HG03354 (cell line): ENCODE results near the gene CAPN2.

Experiments
- ATAC-seq: cut with Tn5 transposase; IDR thresholded peaks from one replicate; pipeline ENCODE4 v1.9.1; 2021; ENCODE audit warnings: mild to moderate bottlenecking; ENCODE audit not compliant: unreplicated experiment, poor library complexity, severe bottlenecking

The CAPN2 gene

GRCh38 chr1:223754681-223755431 is 42.5 kb downstream of the CAPN2 start:
- ATAC-seq: no peak

DNA sequence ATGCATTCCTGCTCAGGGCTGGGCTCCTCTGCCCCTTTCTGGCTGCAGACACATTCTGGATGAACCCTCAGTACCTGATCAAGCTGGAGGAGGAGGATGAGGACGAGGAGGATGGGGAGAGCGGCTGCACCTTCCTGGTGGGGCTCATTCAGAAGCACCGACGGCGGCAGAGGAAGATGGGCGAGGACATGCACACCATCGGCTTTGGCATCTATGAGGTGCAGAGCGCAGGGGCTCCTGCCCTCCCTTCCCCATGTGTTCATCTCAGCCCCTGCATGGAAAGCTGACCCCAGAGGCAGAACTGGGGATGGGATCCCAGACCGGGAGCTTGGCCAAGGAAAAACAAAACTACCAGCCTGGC is 43.1 kb downstream of the CAPN2 start:
- no peak for ATAC-seq

DNA sequence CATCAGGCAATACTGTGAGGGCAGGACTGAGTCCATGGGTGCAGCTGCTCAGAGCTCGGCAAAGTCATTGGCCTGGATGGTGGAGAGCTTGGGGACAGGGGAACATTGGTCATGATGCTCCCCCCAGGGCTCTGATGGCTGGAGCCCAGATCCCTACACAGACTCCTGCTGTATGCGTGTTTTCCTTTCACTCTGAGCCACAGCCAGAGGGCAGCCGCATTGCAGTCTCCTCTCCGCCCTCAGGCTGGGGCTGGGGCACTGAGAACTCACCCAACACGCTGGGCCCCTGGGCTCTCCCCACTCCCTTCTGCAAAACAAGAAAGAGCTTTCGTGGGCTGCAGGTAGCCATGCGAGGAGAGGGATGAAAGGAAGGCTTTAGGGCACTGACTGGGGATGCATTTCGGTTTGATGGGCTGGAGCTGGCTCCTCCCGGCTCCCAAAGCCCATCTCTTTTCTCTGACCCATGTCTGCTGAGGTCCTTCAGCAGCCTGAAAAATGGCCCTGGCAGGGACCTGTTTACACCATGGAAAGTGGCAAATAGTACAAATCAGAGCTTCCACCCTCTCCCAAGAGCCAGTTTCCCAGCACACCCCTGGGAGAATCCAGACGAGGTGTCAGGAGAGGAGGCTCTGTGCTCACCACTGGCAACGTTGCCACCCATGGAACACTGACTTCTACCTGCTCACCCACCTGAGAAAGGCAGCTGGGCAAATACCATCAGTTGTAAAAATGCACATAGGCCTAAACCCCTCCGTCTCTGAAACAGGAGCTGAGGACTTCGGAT is 43.8 kb downstream of the CAPN2 start:
- no peak for ATAC-seq

DNA sequence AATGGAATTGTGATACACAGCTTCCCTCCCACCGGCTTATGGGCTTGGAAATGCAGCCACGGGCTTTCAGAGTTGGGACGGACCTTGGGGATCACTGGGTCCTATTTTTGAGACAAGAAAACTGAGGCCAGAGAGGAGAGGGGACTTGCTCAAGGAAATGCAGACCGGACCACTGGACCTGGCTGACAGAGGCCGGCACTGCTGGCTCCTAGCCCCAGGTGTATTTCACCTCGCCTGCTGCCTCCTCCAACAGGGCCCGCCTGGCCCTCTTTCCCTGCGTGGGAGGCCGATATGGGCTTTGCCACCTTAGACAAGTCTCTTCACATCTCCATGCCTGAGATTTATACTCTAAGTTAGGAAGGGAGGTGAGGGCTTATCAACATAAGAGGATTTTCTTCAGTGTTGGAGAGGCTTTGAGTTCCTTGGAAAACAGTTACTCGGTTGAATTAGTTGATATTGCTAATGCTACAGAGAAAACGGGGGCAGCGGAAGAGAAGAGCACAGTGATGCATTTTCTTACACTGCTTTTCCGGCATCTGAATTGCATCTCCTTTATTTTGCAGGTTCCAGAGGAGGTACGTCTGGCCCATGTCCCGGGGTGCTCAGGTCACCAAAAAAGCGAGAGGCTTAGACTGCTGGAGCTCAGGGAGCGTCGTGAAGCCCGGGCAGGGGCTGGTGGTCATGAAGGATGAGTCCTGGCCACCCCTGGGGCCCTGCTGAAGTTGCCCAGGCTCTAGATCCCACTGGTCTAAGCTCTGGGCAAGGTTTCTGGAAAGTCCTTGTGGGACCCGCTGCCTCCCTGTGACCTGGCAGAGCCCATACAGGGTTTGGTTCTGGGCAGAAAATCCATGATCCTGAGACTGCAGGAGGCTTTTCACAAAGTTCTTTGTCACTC is 44.7 kb downstream of the CAPN2 start:
- ATAC-seq: no peak

- no peak for ATAC-seq
Measured at GRCh38 chr1:223758734-223759133, 46.4 kb downstream of the CAPN2 start.

DNA sequence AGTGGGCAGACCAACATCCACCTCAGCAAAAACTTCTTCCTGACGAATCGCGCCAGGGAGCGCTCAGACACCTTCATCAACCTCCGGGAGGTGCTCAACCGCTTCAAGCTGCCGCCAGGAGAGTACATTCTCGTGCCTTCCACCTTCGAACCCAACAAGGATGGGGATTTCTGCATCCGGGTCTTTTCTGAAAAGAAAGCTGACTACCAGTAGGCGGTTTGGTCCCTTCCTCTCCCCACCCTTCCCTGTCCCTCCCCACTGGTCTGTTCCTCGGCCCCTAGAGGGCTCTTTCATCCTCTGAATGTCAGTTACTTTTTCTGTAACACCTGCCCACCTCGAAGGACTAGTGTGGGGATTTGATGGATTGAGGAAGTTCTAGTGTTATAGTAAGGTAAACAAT is 46.9 kb downstream of the CAPN2 start:
- no peak for ATAC-seq

DNA sequence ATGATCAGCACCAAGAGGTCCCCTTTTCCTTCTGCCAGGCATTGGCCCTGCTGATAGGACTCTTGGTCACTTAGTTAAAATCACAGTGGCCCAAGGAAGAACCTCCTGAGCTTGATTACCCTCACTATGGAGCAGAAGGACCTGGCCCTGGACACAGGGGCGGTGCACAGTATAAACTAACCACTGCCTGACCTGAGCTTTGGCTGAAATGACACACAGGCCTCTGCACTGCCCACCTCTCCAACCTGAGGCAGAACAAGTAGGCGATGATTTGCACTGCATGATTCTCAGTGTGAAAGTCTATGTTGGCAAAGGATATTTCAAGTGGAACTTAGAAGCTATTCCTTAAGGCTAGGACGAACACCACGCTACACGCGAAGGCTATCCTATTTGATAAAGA is 48.5 kb downstream of the CAPN2 start:
- ATAC-seq: no peak

- no peak for ATAC-seq
Measured at GRCh38 chr1:223761411-223761810, 49.1 kb downstream of the CAPN2 start.

GRCh38 chr1:223763251-223763650 is 50.9 kb downstream of the CAPN2 start:
- ATAC-seq: no peak

- no peak for ATAC-seq
Measured at GRCh38 chr1:223763881-223764280, 51.5 kb downstream of the CAPN2 start.

GRCh38 chr1:223765036-223765718 is 52.8 kb downstream of the CAPN2 start:
- ATAC-seq: no peak

- no peak for ATAC-seq
Measured at GRCh38 chr1:223765719-223766340, 53.5 kb downstream of the CAPN2 start.

DNA sequence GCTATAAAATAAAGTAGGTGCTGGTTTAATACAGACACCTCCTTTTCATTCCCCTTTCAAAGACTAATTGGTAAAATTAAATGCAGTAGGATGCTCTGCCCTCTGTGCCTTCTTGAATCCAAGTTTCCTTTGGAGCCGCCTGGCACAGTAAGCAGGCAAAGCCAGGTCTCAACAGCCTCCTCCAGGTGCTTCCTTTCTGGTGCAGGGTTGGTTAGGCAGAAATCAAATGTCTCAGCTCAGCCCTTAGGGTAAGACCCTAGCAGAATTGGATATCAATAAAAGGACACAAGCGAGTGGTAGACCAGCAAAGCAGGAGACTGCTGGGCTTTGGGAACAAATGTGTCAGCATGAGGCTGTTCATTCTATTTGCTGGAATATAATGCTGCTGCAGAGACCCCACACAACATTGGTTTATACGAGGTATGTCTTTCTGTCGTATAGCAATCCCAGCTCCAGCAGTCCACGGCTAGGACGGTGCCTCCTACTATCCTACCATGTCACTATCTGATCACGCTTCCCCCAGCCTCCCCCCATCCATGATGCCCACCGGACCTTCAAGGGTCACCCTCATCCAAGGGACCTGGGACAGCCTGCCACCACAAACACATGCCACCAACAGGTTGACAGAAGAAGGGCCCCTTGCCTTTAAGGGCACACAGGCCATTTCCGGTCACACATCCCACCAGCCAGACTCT is 58.4 kb downstream of the CAPN2 start:
- ATAC-seq: no peak

DNA sequence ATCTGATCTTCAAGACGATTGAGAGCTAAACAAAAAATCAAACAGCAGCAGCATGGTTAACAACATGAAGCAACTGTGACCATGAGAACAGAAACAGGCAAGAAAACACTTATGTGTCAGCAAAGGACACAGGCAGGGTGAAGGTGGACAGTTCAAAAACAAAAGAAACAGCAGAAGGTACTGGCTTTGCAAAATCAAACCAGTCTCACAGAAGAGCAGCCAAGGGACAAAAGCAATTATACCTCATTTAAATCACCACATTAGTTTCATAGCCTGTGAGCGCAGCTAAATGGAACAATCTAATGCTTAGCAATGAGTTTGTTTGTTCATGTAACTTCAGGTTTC is 59.1 kb downstream of the CAPN2 start:
- no peak for ATAC-seq

GRCh38 chr1:223771814-223772770 is 59.8 kb downstream of the CAPN2 start:
- no peak for ATAC-seq

DNA sequence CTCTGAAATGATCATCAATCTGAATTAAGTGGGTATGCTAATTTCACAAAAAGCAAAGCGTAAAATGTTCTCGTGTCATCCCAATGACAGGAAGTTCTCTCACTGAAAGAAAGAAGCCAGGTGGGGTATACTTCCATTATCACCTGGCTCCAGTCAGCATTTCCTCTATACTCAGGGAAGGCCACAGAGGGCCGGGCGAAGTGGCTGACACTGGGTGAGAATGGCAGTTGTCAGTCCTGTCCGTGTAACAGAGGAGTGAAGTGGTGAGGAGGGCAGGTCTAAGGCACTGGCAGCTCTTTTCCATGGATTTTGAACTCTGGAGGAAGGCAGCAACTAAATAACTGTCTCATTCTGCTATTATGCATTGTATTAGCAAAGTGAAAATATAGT is 60.4 kb downstream of the CAPN2 start:
- no peak for ATAC-seq

DNA sequence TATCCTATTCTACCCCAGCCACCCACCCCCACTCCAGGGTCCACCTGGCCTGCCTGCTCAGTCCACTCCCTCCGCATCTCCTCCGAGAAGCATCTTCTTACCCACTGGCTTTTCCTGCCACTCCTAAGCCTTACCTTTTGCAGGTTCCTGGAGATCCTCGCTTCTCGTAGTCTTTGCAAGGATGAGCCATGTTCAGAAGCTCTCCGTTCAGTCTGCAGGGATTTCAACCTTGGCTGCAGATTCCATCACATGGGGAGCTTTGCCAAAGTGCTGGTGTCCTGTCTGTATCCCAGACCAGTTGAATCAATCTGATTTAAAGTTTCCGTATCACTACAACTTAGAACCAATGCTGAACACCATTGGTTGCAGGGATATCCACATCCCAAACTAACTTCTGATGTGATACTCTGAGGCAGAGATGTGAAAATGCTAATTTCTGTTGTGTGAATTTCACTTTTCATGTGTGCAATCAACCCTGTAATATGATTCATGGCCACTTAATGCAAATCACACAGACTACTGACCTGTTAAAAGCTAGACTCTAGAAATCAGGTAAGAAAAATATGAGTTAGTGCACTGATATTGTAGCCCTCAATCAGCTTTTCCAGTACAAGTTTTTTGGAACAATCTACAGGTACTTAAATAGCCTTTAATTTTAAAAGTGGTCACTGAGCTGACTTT is 61.9 kb downstream of the CAPN2 start:
- no peak for ATAC-seq
